ENCODE data around the gene ALG9. TPM values are rescaled to one million over a fixed set of nuclear protein-coding genes. Genes with fewer than 3 reads are reported as not detected.

ALG9 gene
- total RNA-seq, 1 experiment from 2014 or later = 27.8 TPM

- BruUV-seq (replicated peaks) = no TSS peak
- POLR2A ChIA-PET (ENCODE audit: unreplicated experiment) = interaction anchor here (0.5 to 1.1 kb wide), 2 partner anchors 23 to 48 kb away, joined by 3 to 10 read pairs; partner anchors contain the start of gene C11orf52
- Histone ChIP-seq H3K79me2 (ENCODE audit: low read depth) (0 out of 2 replicates have a peak, but pooled peaks cover 8% of the 10 kb centered on the region), H3K27me3 (ENCODE audit: insufficient read depth, low read depth) (no peaks in the 10 kb centered on the region), H3K4me2 (peak overlapping the region; percentile 92), H3K9me2 (ENCODE audit: insufficient read depth) (no peaks in the 10 kb centered on the region), H3K36me3 (ENCODE audit: low read depth) (peaks cover 9% of the 10 kb centered on the region; the same call in 1 of the 2 replicates), H3K27ac (no peak overlapping the region), H3K4me3 (peak overlapping the region; percentile 99; the same call in 1 of the 2 replicates), H4K20me1 (ENCODE audit: insufficient read depth) (no peaks in the 10 kb centered on the region), H3F3A (ENCODE audit: insufficient read depth, low read depth) (peaks cover 9% of the 10 kb centered on the region), H2AFZ (no peak overlapping the region), H3K4me1 (replicated peaks; ENCODE audit: insufficient read depth) (peaks cover 13% of the 10 kb centered on the region), H3K9me3 (ENCODE audit: insufficient read depth, low read depth) (no peaks in the 10 kb centered on the region)
- CTCF ChIA-PET = interaction anchor here (0.8 to 1.6 kb wide), 3 partner anchors 24 to 112 kb away, joined by 3 to 6 read pairs (median 6); no protein-coding TSS in a partner anchor
- no peak for DNase-seq
- TF ChIP-seq CTCF (conservative IDR thresholded peaks at IDR 0.05) = no peak
- TF ChIP-seq EZH2 (IDR thresholded peaks at IDR 0.05; ENCODE audit: low read depth) = no peak
- intact Hi-C loops (cut with micrococcal nuclease; ENCODE audit: unreplicated experiment) = loop anchor here (10.0 kb wide), 1 partner anchor 295 kb away; the partner anchor contains the start of genes IL18 and TEX12
Observed at GRCh38 chr11:111870113-111870512, 1.3 kb downstream of the ALG9 start.

- H3K9me2 ChIP-seq (ENCODE audit: insufficient read depth) = no peaks in the 10 kb centered on the region
- H3K27me3 ChIP-seq (ENCODE audit: insufficient read depth, low read depth) = no peaks in the 10 kb centered on the region
- intact Hi-C loops (cut with micrococcal nuclease; ENCODE audit: unreplicated experiment) = no loop called here
- H3K79me2 ChIP-seq (ENCODE audit: low read depth) = no peaks in the 10 kb centered on the region
- no peaks in the 10 kb centered on the region for H3K9me3 ChIP-seq (ENCODE audit: insufficient read depth, low read depth)
- no peaks in the 10 kb centered on the region for H4K20me1 ChIP-seq (ENCODE audit: insufficient read depth)
- no peak overlapping the region for H3K27ac ChIP-seq
- DNase-seq = no peak
- POLR2A ChIA-PET (ENCODE audit: unreplicated experiment) = no interaction called here
- H3F3A ChIP-seq (ENCODE audit: insufficient read depth, low read depth) = peaks cover 4% of the 10 kb centered on the region
- BruUV-seq (replicated peaks) = no TSS peak
- TF ChIP-seq EZH2 (IDR thresholded peaks at IDR 0.05; ENCODE audit: low read depth) (no peak), CTCF (conservative IDR thresholded peaks at IDR 0.05) (no peak)
- peaks cover 19% of the 10 kb centered on the region; the same call in 1 of the 2 replicates for H3K36me3 ChIP-seq (ENCODE audit: low read depth)
- no peak overlapping the region for H3K4me3 ChIP-seq
- H2AFZ ChIP-seq = no peak overlapping the region
- CTCF ChIA-PET = interaction anchor here (1.1 kb wide), 1 partner anchor 12 kb away, joined by 3 read pairs; no protein-coding TSS in a partner anchor
- H3K4me2 ChIP-seq = no peak overlapping the region
- H3K4me1 ChIP-seq (replicated peaks; ENCODE audit: insufficient read depth) = no peaks in the 10 kb centered on the region
Observed at GRCh38 chr11:111860257-111860656, 11.1 kb downstream of the ALG9 start.

- Histone ChIP-seq H3K4me2 (no peak overlapping the region), H3K27me3 (ENCODE audit: insufficient read depth, low read depth) (no peaks in the 10 kb centered on the region), H3K79me2 (ENCODE audit: low read depth) (no peaks in the 10 kb centered on the region), H3K36me3 (ENCODE audit: low read depth) (peaks cover 13% of the 10 kb centered on the region; the same call in 1 of the 2 replicates), H4K20me1 (ENCODE audit: insufficient read depth) (no peaks in the 10 kb centered on the region), H3K9me3 (ENCODE audit: insufficient read depth, low read depth) (no peaks in the 10 kb centered on the region), H3K9me2 (ENCODE audit: insufficient read depth) (no peaks in the 10 kb centered on the region), H3F3A (ENCODE audit: insufficient read depth, low read depth) (peaks cover 6% of the 10 kb centered on the region; the same call in 1 of the 2 replicates), H2AFZ (no peak overlapping the region), H3K4me3 (no peak overlapping the region), H3K4me1 (replicated peaks; ENCODE audit: insufficient read depth) (peaks cover 9% of the 10 kb centered on the region), H3K27ac (no peak overlapping the region)
- DNase-seq = no peak
- CTCF ChIA-PET = no interaction called here
- POLR2A ChIA-PET (ENCODE audit: unreplicated experiment) = interaction anchor here (0.6 kb wide), 1 partner anchor 9 kb away, joined by 4 read pairs; no protein-coding TSS in a partner anchor
- no peak for TF ChIP-seq CTCF (conservative IDR thresholded peaks at IDR 0.05)
- no peak for TF ChIP-seq EZH2 (IDR thresholded peaks at IDR 0.05; ENCODE audit: low read depth)
- intact Hi-C loops (cut with micrococcal nuclease; ENCODE audit: unreplicated experiment) = no loop called here
- no TSS peak for BruUV-seq (replicated peaks)
Observed at GRCh38 chr11:111855506-111855905, 15.9 kb downstream of the ALG9 start.
